Right lobe of liver (tissue), 6 donors: ENCODE measurements around the gene APBB2. TPM values are rescaled to one million over a fixed set of nuclear protein-coding genes. Genes with fewer than 3 reads are reported as not detected.

Source experiments
- ATAC-seq, 4 donors: fragments of 200-7000 bp; cut with Tn5 transposase; one replicate each; pipeline ENCODE4 v1.9.1; 2020; ENCODE audit warnings: mild to moderate bottlenecking in 4 of 4, moderate library complexity in 4 of 4
- DNase-seq, 3 donors: peaks; one replicate each; pipeline ENCODE4 v3.0.0-alpha.2; 2020
- H3K27ac ChIP-seq, 3 donors: fragments of 200-600 bp; one replicate each; pipeline ENCODE4 v1.8.0; 2022
- H3K27me3 ChIP-seq, 2 donors: fragments of 200-600 bp; one replicate each; pipeline ENCODE4 v1.8.0; 2022
- H3K36me3 ChIP-seq, 4 donors: fragments of 200-600 bp; sonication (generic) in 1 of 4; one replicate each; pipeline versions ENCODE4 v1.5.1 to v1.8.0; 2017 to 2022; ENCODE audit warnings: control low read depth in 1 of 4
- H3K4me1 ChIP-seq, 4 donors: fragments of 200-600 bp; sonication (generic) in 1 of 4; one replicate each; pipeline versions ENCODE4 v1.5.1 to v1.8.0; 2017 to 2022; ENCODE audit warnings: control low read depth in 1 of 4
- H3K4me3 ChIP-seq, 3 donors: fragments of 200-600 bp; one replicate each; pipeline ENCODE4 v1.8.0; 2022
- H3K9me3 ChIP-seq, 4 donors: fragments of 200-600 bp; sonication (generic) in 1 of 4; one replicate each; pipeline versions ENCODE4 v1.5.1 to v1.8.0; 2017 to 2022; ENCODE audit warnings: control low read depth in 1 of 4
- CTCF ChIP-seq, 4 donors: fragments of 200-600 bp in 3 of 4; fragments of 450-650 bp in 1 of 4; IDR thresholded peaks; one replicate each; pipeline versions ENCODE4 v1.5.1 to v1.8.0; 2016 to 2022; ENCODE audit warnings: antibody characterized with exemption in 4 of 4, mild to moderate bottlenecking in 2 of 4
- POLR2A ChIP-seq: fragments of 450-650 bp; IDR thresholded peaks from one replicate; pipeline ENCODE4 v1.6.1; 2017; ENCODE audit warnings: antibody characterized with exemption, mild to moderate bottlenecking
- WGBS: methylation state at CpG from one replicate; pipeline ENCODE4 v1.1.6; 2018; ENCODE audit warnings: low coverage, low lambda C conversion rate; ENCODE audit not compliant: insufficient coverage; ENCODE audit errors: missing lambda C conversion rate; 5-methylcytosine and 5-hydroxymethylcytosine counted together
- intact Hi-C, 2 donors: fragments of 100-400 bp; cut with DNase I; formaldehyde crosslinking; loops; one replicate each; pipeline versions ENCODE4 v1.11.2 to v1.14.1; 2022
- total RNA-seq, 6 experiments: library from RNA; depleted of rRNA in 2 of 6; stranded (reverse); fragments of >200 nt in 2 of 6; fragmentation: NEBNext Ultra II Directional in 3 of 6; extraction: Animal tissue kit (Norgen Biotek cat#: 25700) in 3 of 6; gene quantifications; one replicate each; pipeline versions ENCODE4 v1.1.0 to v1.2.4, GENCODE V29; 2016 to 2023
- donor health status: DM: no; HTN: yes; CAD: no.
- donor health status: DM: no; HTN: no; CAD: no.
- donor health status: DM: no; HTN: no; CAD: no.
- donor health status: DM: no; HTN: yes; CAD: no.
- donor health status: DM: no; HTN: yes; CAD: no.

The APBB2 gene
- total RNA-seq, 6 experiments from 2014 or later, result 14.1 to 27.9 (median 25.1) TPM

GRCh38 chr4:41024556-41025491 is 189.5 kb downstream of the APBB2 start:
- Histone ChIP-seq H3K9me3 (peaks cover 0 to 15% (median 5%) of the 10 kb centered on the region in 4 donors), H3K4me3 (no peak overlapping the region), H3K27ac (no peak overlapping the region), H3K4me1 (peaks cover 0 to 9% (median 0%) of the 10 kb centered on the region in 4 donors), H3K36me3 (no peaks in the 10 kb centered on the region), H3K27me3 (no peaks in the 10 kb centered on the region)
- DNase-seq (no peak), ATAC-seq (no peak)
- intact Hi-C loops, result no loop called here
- 94% methylated on average over 13 of the region's 13 CpGs for WGBS
- no peak for TF ChIP-seq CTCF (IDR thresholded peaks at IDR 0.05)
- TF ChIP-seq POLR2A, result no peak

- TF ChIP-seq CTCF (IDR thresholded peaks at IDR 0.05) (no peak), POLR2A (no peak)
- H3K4me3 ChIP-seq, result no peak overlapping the region
- intact Hi-C loops, result no loop called here
- DNase-seq (no peak), ATAC-seq (no peak)
- peaks cover 0 to 15% (median 5%) of the 10 kb centered on the region in 4 donors for H3K9me3 ChIP-seq
- H3K36me3 ChIP-seq, result no peaks in the 10 kb centered on the region
- no peaks in the 10 kb centered on the region for H3K27me3 ChIP-seq
- WGBS, result 83% methylated on average over 2 of the region's 3 CpGs
- no peaks in the 10 kb centered on the region for H3K4me1 ChIP-seq
- H3K27ac ChIP-seq, result no peak overlapping the region
Observed at GRCh38 chr4:41022116-41022515, 192.2 kb downstream of the APBB2 start.

- WGBS, result 88% methylated on average over 6 of the region's 6 CpGs
- no peaks in the 10 kb centered on the region for H3K27me3 ChIP-seq
- no peak overlapping the region for H3K27ac ChIP-seq
- TF ChIP-seq CTCF (IDR thresholded peaks at IDR 0.05), result no peak
- no peak for TF ChIP-seq POLR2A
- no peak overlapping the region for H3K4me3 ChIP-seq
- no peaks in the 10 kb centered on the region for H3K4me1 ChIP-seq
- intact Hi-C loops, result no loop called here
- ATAC-seq (no peak), DNase-seq (no peak)
- H3K36me3 ChIP-seq, result no peaks in the 10 kb centered on the region
- H3K9me3 ChIP-seq, result no peaks in the 10 kb centered on the region
Observed at GRCh38 chr4:41015016-41015675, 199.2 kb downstream of the APBB2 start.

DNA sequence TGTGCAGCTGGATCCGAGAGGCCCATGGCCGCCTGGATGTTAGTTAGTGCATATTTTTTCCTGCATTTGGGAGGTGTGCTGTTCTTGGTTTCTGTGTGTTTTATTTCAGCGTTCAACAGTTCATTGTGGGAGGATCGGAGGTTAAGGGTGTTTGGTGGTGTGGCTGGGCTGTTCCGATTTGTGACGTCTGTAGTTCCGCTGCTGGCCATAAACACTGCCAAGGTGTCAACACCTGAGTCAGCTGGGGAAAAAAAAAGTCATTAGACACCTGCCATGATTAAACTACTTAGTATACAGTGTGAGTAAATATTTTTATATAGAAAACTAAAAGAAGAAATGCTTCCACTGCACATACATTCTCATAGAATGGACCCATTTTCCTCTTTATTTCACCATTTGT is 200.2 kb downstream of the APBB2 start:
- Histone ChIP-seq H3K27me3 (no peaks in the 10 kb centered on the region), H3K4me1 (no peaks in the 10 kb centered on the region), H3K9me3 (no peaks in the 10 kb centered on the region), H3K4me3 (no peak overlapping the region), H3K27ac (no peak overlapping the region), H3K36me3 (no peaks in the 10 kb centered on the region)
- TF ChIP-seq CTCF (IDR thresholded peaks at IDR 0.05) (no peak), POLR2A (no peak)
- ATAC-seq, result no peak
- intact Hi-C loops, result no loop called here
- 93% methylated on average over 3 of the region's 7 CpGs for WGBS
- DNase-seq, result no peak
